ENCODE results near the gene ZBTB16. TPM values are rescaled to one million over a fixed set of nuclear protein-coding genes. Genes with fewer than 3 reads are reported as not detected.

The ZBTB16 gene
- polyA plus RNA-seq, 2 donors, result 4.6 to 9.6 TPM

DNA sequence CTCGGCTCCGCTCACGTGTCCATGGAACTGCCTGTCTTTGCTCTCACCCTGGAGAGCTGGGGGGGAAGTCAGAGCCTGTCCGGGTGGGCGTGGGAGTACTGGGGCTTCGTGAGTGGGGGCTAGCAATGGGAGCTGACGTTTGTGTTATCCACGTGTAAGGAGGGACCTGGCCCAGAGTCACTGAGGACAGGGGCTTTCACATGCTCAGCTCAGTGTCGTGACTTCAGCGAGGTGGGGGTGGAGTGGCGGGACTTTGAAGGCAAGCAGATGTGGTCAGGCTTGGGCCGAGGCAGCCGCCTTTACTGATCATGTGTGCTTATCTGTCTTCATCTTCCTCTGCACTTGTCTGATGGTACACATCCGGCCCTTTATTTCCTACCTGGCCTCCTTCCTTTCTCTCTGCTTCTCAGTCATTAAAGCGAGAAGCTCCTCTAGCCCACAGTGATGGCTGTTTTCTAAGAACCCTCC, 123.6 kb downstream of the ZBTB16 start:
- peaks cover 4 to 5% of the 10 kb centered on the region in 2 donors for H3K36me3 ChIP-seq (ENCODE audit: control insufficient read depth in 2 of 2, insufficient read depth in 2 of 2, low read length in 1 of 2)
- H3K27me3 ChIP-seq (ENCODE audit: control insufficient read depth in 1 of 2, insufficient read depth in 2 of 2, low read length in 2 of 2), result no peaks in the 10 kb centered on the region
- no peaks in the 10 kb centered on the region for H3K9me3 ChIP-seq (ENCODE audit: control insufficient read depth in 2 of 2, insufficient read depth in 1 of 2, low read depth in 1 of 2, low read length in 1 of 2)
- peak overlapping the region; percentile 42 to 71 for H3K27ac ChIP-seq (ENCODE audit: low read depth in 2 of 2, low read length in 1 of 2)
- H3K4me3 ChIP-seq (ENCODE audit: low read depth in 1 of 2, low read length in 2 of 2), result no peak overlapping the region
- peaks cover 2 to 8% of the 10 kb centered on the region in 2 donors for H3K4me1 ChIP-seq (ENCODE audit: control insufficient read depth in 2 of 2, insufficient read depth in 2 of 2, low read length in 1 of 2)
- 55 to 64% methylated on average over 15 of the region's 15 CpGs for WGBS, 2 donors

DNA sequence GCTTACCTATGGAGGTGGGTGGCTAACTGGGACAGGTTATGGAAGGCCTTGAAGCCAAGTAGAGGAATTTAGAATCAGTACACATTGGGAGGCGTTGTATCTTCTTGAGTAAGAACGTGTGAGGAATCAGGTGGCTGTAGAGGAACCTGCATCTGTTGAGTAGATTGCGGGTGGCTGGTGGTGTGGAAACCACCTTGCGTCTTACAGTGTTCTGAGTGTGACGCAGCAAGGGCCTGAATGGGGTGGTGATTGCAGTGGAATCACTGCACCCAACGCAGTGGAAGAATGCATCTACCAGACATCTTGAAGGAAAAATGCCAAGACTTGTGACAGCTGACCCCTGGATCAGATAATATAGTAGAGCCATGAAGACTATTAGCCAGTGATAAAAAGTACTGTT, 125.9 kb downstream of the ZBTB16 start:
- Histone ChIP-seq H3K4me3 (ENCODE audit: low read depth in 1 of 2, low read length in 2 of 2) (no peak overlapping the region), H3K9me3 (ENCODE audit: control insufficient read depth in 2 of 2, insufficient read depth in 1 of 2, low read depth in 1 of 2, low read length in 1 of 2) (no peaks in the 10 kb centered on the region), H3K4me1 (ENCODE audit: control insufficient read depth in 2 of 2, insufficient read depth in 2 of 2, low read length in 1 of 2) (peaks cover 0 to 2% of the 10 kb centered on the region in 2 donors), H3K27ac (ENCODE audit: low read depth in 2 of 2, low read length in 1 of 2) (no peak overlapping the region), H3K36me3 (ENCODE audit: control insufficient read depth in 2 of 2, insufficient read depth in 2 of 2, low read length in 1 of 2) (peaks cover 4 to 5% of the 10 kb centered on the region in 2 donors), H3K27me3 (ENCODE audit: control insufficient read depth in 1 of 2, insufficient read depth in 2 of 2, low read length in 2 of 2) (no peaks in the 10 kb centered on the region)
- 92 to 95% methylated on average over 6 of the region's 6 CpGs for WGBS, 2 donors

GRCh38 chr11:114187173-114187572, 127.7 kb downstream of the ZBTB16 start:
- WGBS, 2 donors, result 83 to 88% methylated on average over 7 of the region's 7 CpGs
- no peak overlapping the region for H3K4me3 ChIP-seq (ENCODE audit: low read depth in 1 of 2, low read length in 2 of 2)
- no peaks in the 10 kb centered on the region for H3K27me3 ChIP-seq (ENCODE audit: control insufficient read depth in 1 of 2, insufficient read depth in 2 of 2, low read length in 2 of 2)
- H3K36me3 ChIP-seq (ENCODE audit: control insufficient read depth in 2 of 2, insufficient read depth in 2 of 2, low read length in 1 of 2), result peaks cover 4 to 5% of the 10 kb centered on the region in 2 donors
- H3K27ac ChIP-seq (ENCODE audit: low read depth in 2 of 2, low read length in 1 of 2), result no peak overlapping the region
- peaks cover 0 to 2% of the 10 kb centered on the region in 2 donors for H3K4me1 ChIP-seq (ENCODE audit: control insufficient read depth in 2 of 2, insufficient read depth in 2 of 2, low read length in 1 of 2)
- peaks cover 0 to 3% of the 10 kb centered on the region in 2 donors for H3K9me3 ChIP-seq (ENCODE audit: control insufficient read depth in 2 of 2, insufficient read depth in 1 of 2, low read depth in 1 of 2, low read length in 1 of 2)

DNA sequence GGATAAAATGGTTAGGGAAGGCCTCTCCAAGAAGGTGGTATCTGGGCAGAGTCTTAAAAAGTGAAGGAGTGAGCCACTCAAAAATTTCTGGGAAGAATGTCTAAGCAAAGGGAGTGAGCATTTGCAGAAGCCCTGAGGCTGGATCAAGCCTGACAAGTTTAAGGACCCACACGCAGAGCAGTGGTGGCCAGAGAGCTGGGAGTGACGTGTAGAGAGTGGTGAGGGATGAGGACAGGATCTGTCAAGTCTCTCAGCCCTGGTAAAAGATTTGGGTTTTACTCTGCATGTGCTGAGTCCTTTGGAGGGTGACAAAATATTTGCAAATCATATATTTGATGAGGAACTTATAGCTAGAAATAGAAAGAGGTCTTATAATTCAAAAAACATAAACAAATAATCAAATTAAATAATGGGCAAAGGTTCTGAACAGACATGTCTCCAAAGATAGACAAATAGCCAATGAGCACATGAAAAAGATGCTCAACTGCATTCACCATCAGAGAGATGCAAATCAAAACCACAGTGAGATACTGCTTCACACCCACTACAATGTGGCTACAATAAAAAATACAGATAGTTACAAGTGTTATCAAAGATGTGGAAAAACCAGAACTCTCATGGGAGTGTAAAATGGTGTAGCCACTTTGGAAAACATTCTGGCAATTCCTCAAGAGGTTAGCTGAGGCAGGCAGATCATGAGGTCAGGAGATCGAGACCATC, 129.5 kb downstream of the ZBTB16 start:
- peaks cover 5 to 6% of the 10 kb centered on the region in 2 donors for H3K36me3 ChIP-seq (ENCODE audit: control insufficient read depth in 2 of 2, insufficient read depth in 2 of 2, low read length in 1 of 2)
- 79 to 91% methylated on average over 3 of the region's 3 CpGs for WGBS, 2 donors
- no peak overlapping the region for H3K4me3 ChIP-seq (ENCODE audit: low read depth in 1 of 2, low read length in 2 of 2)
- H3K9me3 ChIP-seq (ENCODE audit: control insufficient read depth in 2 of 2, insufficient read depth in 1 of 2, low read depth in 1 of 2, low read length in 1 of 2), result peaks cover 0 to 3% of the 10 kb centered on the region in 2 donors
- H3K4me1 ChIP-seq (ENCODE audit: control insufficient read depth in 2 of 2, insufficient read depth in 2 of 2, low read length in 1 of 2), result no peaks in the 10 kb centered on the region
- H3K27ac ChIP-seq (ENCODE audit: low read depth in 2 of 2, low read length in 1 of 2), result no peak overlapping the region
- H3K27me3 ChIP-seq (ENCODE audit: control insufficient read depth in 1 of 2, insufficient read depth in 2 of 2, low read length in 2 of 2), result no peaks in the 10 kb centered on the region

GRCh38 chr11:114190630-114191029, 131.1 kb downstream of the ZBTB16 start:
- peaks cover 5 to 6% of the 10 kb centered on the region in 2 donors for H3K36me3 ChIP-seq (ENCODE audit: control insufficient read depth in 2 of 2, insufficient read depth in 2 of 2, low read length in 1 of 2)
- WGBS, 2 donors, result 79 to 86% methylated on average over 4 of the region's 4 CpGs
- no peaks in the 10 kb centered on the region for H3K27me3 ChIP-seq (ENCODE audit: control insufficient read depth in 1 of 2, insufficient read depth in 2 of 2, low read length in 2 of 2)
- peaks cover 2 to 9% of the 10 kb centered on the region in 2 donors for H3K4me1 ChIP-seq (ENCODE audit: control insufficient read depth in 2 of 2, insufficient read depth in 2 of 2, low read length in 1 of 2)
- H3K4me3 ChIP-seq (ENCODE audit: low read depth in 1 of 2, low read length in 2 of 2), result no peak overlapping the region
- peaks cover 0 to 3% of the 10 kb centered on the region in 2 donors for H3K9me3 ChIP-seq (ENCODE audit: control insufficient read depth in 2 of 2, insufficient read depth in 1 of 2, low read depth in 1 of 2, low read length in 1 of 2)
- H3K27ac ChIP-seq (ENCODE audit: low read depth in 2 of 2, low read length in 1 of 2), result no peak overlapping the region

DNA sequence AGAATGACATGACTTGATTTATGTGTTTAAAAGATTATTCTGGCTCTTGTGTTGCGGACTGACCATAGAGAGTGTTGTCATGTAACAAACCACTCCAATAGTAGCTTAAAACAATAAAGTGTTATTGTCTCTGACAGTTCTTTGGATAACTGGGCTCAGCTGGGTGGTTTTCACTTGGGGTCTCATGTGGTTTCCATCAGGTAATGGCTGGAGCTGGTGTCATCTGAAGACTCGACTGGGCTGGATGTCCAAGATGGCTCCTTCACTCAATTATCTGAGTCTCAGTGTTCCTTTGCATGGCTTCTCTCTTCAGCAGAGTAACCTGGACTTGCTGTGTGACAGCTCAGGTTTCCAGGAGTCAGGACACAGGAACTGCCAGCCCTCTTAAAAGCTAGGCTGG, 132.4 kb downstream of the ZBTB16 start:
- Histone ChIP-seq H3K27me3 (ENCODE audit: control insufficient read depth in 1 of 2, insufficient read depth in 2 of 2, low read length in 2 of 2) (no peaks in the 10 kb centered on the region), H3K27ac (ENCODE audit: low read depth in 2 of 2, low read length in 1 of 2) (no peak overlapping the region), H3K4me1 (ENCODE audit: control insufficient read depth in 2 of 2, insufficient read depth in 2 of 2, low read length in 1 of 2) (peaks cover 2 to 14% of the 10 kb centered on the region in 2 donors), H3K4me3 (ENCODE audit: low read depth in 1 of 2, low read length in 2 of 2) (no peak overlapping the region), H3K9me3 (ENCODE audit: control insufficient read depth in 2 of 2, insufficient read depth in 1 of 2, low read depth in 1 of 2, low read length in 1 of 2) (peaks cover 0 to 3% of the 10 kb centered on the region in 2 donors), H3K36me3 (ENCODE audit: control insufficient read depth in 2 of 2, insufficient read depth in 2 of 2, low read length in 1 of 2) (peaks cover 5 to 6% of the 10 kb centered on the region in 2 donors)
- WGBS, 2 donors, result 64 to 77% methylated on average over 2 of the region's 2 CpGs

- Histone ChIP-seq H3K4me1 (ENCODE audit: control insufficient read depth in 2 of 2, insufficient read depth in 2 of 2, low read length in 1 of 2) (peaks cover 2 to 18% of the 10 kb centered on the region in 2 donors), H3K36me3 (ENCODE audit: control insufficient read depth in 2 of 2, insufficient read depth in 2 of 2, low read length in 1 of 2) (peaks cover 0 to 2% of the 10 kb centered on the region in 2 donors), H3K9me3 (ENCODE audit: control insufficient read depth in 2 of 2, insufficient read depth in 1 of 2, low read depth in 1 of 2, low read length in 1 of 2) (peaks cover 0 to 3% of the 10 kb centered on the region in 2 donors), H3K4me3 (ENCODE audit: low read depth in 1 of 2, low read length in 2 of 2) (no peak overlapping the region), H3K27me3 (ENCODE audit: control insufficient read depth in 1 of 2, insufficient read depth in 2 of 2, low read length in 2 of 2) (no peaks in the 10 kb centered on the region), H3K27ac (ENCODE audit: low read depth in 2 of 2, low read length in 1 of 2) (peak overlapping the region; percentile 25 to 56)
- WGBS, 2 donors, result 83 to 86% methylated on average over 4 of the region's 4 CpGs
Measured at GRCh38 chr11:114192841-114193389, 133.4 kb downstream of the ZBTB16 start.

DNA sequence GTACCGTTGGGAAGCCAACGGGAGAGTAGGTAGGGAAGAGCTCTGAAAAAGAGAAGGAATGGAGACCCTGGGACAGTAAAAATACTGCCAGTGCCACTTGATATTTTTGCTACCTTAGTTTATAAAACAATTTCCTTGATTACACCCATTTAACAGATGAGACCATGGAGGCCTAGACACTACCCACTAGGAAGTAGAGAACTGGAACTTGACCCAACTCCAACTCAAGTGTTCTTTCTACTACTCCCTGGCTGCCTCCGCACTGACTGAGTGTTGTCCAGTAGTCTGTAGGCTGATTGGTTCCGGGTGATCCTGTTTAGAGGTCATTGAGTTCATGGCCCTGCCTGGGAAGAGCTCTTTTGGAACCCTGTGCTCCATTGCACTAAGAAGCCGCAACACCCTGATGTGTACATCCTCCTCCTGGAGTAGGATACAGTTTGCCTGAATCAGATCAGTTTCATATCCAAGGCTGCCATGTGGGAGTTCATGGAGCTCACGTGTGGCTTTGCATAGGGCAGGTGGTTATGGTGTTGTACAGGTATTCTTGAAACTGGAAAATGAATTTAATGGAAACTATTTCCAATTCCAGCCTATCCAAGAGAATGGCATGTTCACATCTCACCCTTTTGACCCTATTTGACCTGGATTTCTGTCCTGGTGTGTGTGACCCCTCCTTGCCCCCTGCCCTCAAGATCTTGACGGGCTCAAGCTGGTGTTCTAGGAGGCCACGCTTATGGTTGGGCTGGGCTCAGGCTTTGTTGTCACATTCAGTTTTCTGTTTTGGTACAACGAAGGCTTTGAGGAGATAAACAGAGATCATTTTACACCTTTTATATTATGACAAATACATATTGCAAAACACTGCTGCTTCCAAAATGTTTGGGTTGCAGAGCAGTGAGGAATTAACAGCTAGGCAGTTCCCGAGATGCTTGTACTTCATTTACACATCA, 134.5 kb downstream of the ZBTB16 start:
- no peaks in the 10 kb centered on the region for H3K27me3 ChIP-seq (ENCODE audit: control insufficient read depth in 1 of 2, insufficient read depth in 2 of 2, low read length in 2 of 2)
- 71 to 74% methylated on average over 10 of the region's 10 CpGs for WGBS, 2 donors
- peaks cover 0 to 3% of the 10 kb centered on the region in 2 donors for H3K9me3 ChIP-seq (ENCODE audit: control insufficient read depth in 2 of 2, insufficient read depth in 1 of 2, low read depth in 1 of 2, low read length in 1 of 2)
- H3K27ac ChIP-seq (ENCODE audit: low read depth in 2 of 2, low read length in 1 of 2), result peak overlapping the region; percentile 51 to 69
- H3K36me3 ChIP-seq (ENCODE audit: control insufficient read depth in 2 of 2, insufficient read depth in 2 of 2, low read length in 1 of 2), result peaks cover 0 to 2% of the 10 kb centered on the region in 2 donors
- H3K4me1 ChIP-seq (ENCODE audit: control insufficient read depth in 2 of 2, insufficient read depth in 2 of 2, low read length in 1 of 2), result peaks cover 2 to 23% of the 10 kb centered on the region in 2 donors
- H3K4me3 ChIP-seq (ENCODE audit: low read depth in 1 of 2, low read length in 2 of 2), result no peak overlapping the region

DNA sequence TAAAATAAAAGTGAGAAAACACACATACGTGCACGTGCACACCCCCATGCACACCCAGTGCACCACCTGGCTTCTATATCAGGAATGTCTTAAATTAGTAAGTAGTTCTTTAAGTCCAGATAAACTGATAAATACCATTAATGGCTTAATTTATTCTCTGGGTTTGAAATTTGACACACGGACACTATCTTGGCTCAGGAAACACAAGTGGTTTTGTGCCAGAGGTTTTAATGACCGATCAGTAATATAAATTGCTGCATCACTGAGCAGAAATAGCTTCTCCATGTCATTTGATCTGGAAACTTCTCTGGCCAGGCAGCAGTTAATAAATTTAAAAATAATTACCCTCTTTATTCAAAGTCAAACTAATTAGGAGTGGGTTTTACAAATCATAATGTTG, 135.2 kb downstream of the ZBTB16 start:
- no peak overlapping the region for H3K4me3 ChIP-seq (ENCODE audit: low read depth in 1 of 2, low read length in 2 of 2)
- no peaks in the 10 kb centered on the region for H3K27me3 ChIP-seq (ENCODE audit: control insufficient read depth in 1 of 2, insufficient read depth in 2 of 2, low read length in 2 of 2)
- H3K4me1 ChIP-seq (ENCODE audit: control insufficient read depth in 2 of 2, insufficient read depth in 2 of 2, low read length in 1 of 2), result peaks cover 2 to 24% of the 10 kb centered on the region in 2 donors
- peaks cover 0 to 3% of the 10 kb centered on the region in 2 donors for H3K9me3 ChIP-seq (ENCODE audit: control insufficient read depth in 2 of 2, insufficient read depth in 1 of 2, low read depth in 1 of 2, low read length in 1 of 2)
- H3K36me3 ChIP-seq (ENCODE audit: control insufficient read depth in 2 of 2, insufficient read depth in 2 of 2, low read length in 1 of 2), result peaks cover 0 to 2% of the 10 kb centered on the region in 2 donors
- WGBS, 2 donors, result 52 to 63% methylated on average over 4 of the region's 4 CpGs
- H3K27ac ChIP-seq (ENCODE audit: low read depth in 2 of 2, low read length in 1 of 2), result peak overlapping the region; percentile 56 to 79
